Measurements from ENCODE around the gene TSPAN6.

Gene TSPAN6

DNA sequence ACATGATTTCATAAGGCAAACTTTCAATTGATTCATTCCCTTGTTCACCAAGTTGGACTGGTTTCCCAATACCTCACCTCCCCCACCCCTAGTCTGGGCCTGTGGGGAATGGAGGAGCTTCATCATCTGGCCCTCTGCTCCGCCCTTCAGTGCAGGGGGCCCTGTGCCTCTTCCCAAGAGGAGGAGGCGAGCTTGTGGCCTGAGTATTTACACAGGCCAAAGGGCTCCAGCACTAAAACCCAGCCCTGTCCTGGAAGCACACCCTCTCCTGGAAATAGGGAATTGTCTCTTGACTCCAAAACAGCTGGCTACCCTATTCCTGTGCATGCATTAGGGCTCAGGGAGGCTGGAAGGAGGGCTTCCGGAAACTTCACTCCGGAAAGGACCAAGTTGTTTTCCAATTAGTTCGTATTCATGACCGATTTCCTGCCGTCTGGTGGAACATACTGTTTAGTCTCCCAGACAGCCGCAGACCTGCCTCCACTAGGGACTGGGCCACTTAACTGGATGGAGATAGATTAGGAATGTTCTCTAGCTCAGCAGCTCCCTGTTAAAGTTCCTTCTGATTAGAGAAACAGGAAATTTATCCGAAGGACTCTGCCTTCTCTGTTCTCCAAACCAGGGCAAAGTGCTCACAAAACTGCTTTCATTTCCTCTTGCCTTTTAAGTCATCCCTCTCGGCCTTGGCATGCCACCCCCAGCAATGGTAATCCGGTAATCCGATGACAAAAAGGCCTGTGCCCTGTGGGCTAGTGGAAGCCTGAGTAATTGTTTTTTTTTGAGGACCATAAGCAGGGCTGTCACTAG lies 13.1 kb upstream of the TSPAN6 start:
- peaks cover 33% of the 10 kb centered on the region for H3K4me1 Mint-ChIP-seq
- peak overlapping the region; percentile 97 to 99 (median 98) for H3K27ac Mint-ChIP-seq
- H3K27me3 Mint-ChIP-seq (ENCODE audit: low read depth), result no peaks in the 10 kb centered on the region
- TF ChIP-seq, protein P1, sequence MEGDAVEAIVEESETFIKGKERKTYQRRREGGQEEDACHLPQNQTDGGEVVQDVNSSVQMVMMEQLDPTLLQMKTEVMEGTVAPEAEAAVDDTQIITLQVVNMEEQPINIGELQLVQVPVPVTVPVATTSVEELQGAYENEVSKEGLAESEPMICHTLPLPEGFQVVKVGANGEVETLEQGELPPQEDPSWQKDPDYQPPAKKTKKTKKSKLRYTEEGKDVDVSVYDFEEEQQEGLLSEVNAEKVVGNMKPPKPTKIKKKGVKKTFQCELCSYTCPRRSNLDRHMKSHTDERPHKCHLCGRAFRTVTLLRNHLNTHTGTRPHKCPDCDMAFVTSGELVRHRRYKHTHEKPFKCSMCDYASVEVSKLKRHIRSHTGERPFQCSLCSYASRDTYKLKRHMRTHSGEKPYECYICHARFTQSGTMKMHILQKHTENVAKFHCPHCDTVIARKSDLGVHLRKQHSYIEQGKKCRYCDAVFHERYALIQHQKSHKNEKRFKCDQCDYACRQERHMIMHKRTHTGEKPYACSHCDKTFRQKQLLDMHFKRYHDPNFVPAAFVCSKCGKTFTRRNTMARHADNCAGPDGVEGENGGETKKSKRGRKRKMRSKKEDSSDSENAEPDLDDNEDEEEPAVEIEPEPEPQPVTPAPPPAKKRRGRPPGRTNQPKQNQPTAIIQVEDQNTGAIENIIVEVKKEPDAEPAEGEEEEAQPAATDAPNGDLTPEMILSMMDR (IDR thresholded peaks at IDR 0.05; ENCODE audit: unreplicated experiment in 3 of 3), result no peak
- H3K4me3 Mint-ChIP-seq, result no peak overlapping the region
- no peaks in the 10 kb centered on the region for H3K36me3 Mint-ChIP-seq (ENCODE audit: low read depth)
- H3K9me3 Mint-ChIP-seq, result peaks cover 7% of the 10 kb centered on the region

DNA sequence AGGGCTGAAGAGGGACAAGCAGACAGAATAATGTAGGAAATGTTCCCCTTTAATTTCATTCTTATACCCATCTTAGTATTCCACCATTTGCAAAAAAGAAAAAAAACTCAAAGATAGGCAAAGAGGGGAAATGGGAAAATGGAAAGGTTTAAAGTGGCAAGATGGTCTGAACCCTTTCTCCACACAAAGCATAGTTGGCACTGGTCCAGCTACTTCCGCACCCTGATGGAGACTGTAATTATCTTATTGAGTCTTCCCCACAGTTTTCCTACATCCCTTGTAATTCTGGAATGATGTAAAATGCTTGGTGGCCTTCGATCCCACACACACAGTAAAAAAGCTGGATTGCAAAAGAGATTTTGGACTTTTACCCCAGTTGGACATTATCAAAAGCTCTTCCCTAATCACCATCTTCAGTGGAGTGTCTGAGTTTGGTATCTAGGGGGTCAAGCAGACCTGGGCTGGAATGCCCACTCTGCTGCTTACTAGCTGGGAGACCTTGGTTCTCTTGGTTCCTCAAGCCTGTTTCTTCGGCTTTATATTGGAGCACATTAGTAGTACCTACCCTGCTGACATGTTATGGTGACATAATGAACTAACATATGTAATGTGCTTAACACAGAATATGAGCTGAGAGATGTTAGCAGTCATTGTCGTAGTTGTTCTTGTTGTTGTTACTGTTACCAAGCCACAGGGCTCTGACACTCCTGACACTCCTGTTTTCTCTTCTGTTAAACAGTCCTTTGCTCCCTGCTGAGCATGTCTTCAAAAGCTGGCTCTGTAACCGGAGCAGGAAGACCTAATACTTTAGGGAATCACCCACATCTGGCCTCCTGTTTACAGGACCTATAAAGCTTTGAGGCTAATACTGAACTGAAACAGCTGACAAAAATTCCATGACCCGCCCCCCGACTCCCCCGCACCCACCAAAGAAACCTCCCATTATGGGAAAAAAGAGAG lies 12.1 kb upstream of the TSPAN6 start:
- H3K4me1 Mint-ChIP-seq, result peaks cover 42% of the 10 kb centered on the region
- no peaks in the 10 kb centered on the region for H3K36me3 Mint-ChIP-seq (ENCODE audit: low read depth)
- H3K27me3 Mint-ChIP-seq (ENCODE audit: low read depth), result no peaks in the 10 kb centered on the region
- TF ChIP-seq, protein P1 (IDR thresholded peaks at IDR 0.05; ENCODE audit: unreplicated experiment in 3 of 3), result no peak
- H3K27ac Mint-ChIP-seq, result peak overlapping the region; percentile 97 to 99 (median 98)
- peaks cover 7% of the 10 kb centered on the region for H3K9me3 Mint-ChIP-seq
- peak overlapping the region; percentile 31 to 46 (median 41) for H3K4me3 Mint-ChIP-seq

DNA sequence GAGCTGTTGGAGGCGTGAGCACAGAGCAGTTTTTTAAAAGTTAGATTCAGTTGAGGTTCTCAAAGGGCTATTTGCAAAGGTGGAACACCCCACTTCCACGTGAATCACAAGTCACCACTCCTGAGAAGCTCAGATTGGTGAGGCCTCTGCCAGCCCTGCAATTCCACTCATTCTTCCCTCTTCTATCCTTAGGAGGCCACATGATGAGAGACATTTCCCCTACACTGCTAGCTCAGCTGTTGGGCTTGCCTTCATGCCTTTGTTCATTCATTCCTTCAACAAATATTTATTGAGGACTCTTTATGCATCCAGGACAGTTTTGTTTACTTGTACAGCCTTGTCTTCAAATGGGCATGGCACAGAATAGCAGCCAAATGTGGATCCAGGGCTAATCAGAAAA lies 11.1 kb upstream of the TSPAN6 start:
- peak overlapping the region; percentile 97 to 99 (median 98) for H3K27ac Mint-ChIP-seq
- H3K9me3 Mint-ChIP-seq, result peaks cover 7% of the 10 kb centered on the region
- H3K36me3 Mint-ChIP-seq (ENCODE audit: low read depth), result no peaks in the 10 kb centered on the region
- TF ChIP-seq, protein P1 (IDR thresholded peaks at IDR 0.05; ENCODE audit: unreplicated experiment in 3 of 3), result no peak
- H3K27me3 Mint-ChIP-seq (ENCODE audit: low read depth), result no peaks in the 10 kb centered on the region
- peaks cover 45% of the 10 kb centered on the region for H3K4me1 Mint-ChIP-seq
- no peak overlapping the region for H3K4me3 Mint-ChIP-seq

DNA sequence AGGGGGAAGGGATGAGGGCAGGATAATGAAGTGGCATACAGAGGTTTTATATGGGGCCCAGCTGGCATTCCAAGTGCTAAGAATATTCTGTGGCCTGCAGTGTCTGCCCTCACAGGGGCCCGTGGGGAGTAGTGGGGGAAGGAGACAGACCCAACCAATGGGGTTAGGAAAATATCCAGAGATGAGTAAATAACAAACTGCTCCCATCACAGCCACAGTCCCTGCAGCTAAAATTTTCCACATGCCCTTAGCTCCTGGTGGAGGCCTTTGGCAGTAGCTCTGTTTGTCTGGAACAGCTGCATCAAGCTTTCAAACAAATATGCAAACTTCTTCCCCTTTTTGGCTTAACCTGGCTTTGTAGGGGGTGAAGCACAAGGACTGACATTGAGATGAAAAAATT lies 10.5 kb upstream of the TSPAN6 start:
- Mint-ChIP-seq H3K27me3 (ENCODE audit: low read depth) (no peaks in the 10 kb centered on the region), H3K4me1 (peaks cover 45% of the 10 kb centered on the region), H3K27ac (peak overlapping the region; percentile 97 to 99 (median 98)), H3K4me3 (no peak overlapping the region), H3K9me3 (peaks cover 7% of the 10 kb centered on the region), H3K36me3 (ENCODE audit: low read depth) (no peaks in the 10 kb centered on the region)
- TF ChIP-seq, protein P1 (IDR thresholded peaks at IDR 0.05; ENCODE audit: unreplicated experiment in 3 of 3), result no peak

DNA sequence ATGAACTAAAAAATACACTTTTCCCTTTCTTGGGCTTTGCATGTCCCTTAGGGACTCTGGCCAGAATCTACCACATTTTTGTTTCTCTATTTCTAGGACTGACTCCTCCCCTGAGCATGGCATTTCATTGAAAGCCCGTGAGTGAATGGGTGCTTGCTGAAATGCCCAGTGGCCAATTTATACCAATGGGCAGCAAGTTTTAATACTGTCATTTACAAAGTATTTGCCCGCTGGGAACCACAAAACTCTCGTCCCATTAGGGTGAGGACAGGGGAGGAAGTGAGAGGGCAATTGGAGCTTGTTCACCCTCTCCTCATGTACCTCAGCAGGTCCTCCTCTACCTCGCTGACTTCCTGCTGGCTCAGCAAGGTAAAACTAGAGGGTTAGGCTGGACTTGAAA lies 8.5 kb upstream of the TSPAN6 start:
- H3K4me1 Mint-ChIP-seq, result peaks cover 45% of the 10 kb centered on the region

More for the DNA sequence above, 8.5 kb upstream of the TSPAN6 start:
- Mint-ChIP-seq H3K9me3 (peaks cover 8% of the 10 kb centered on the region), H3K27ac (peak overlapping the region; percentile 90 to 98 (median 90)), H3K27me3 (ENCODE audit: low read depth) (peaks cover 3% of the 10 kb centered on the region), H3K4me3 (peak overlapping the region; percentile 26 to 84 (median 83)), H3K36me3 (ENCODE audit: low read depth) (no peaks in the 10 kb centered on the region)
- TF ChIP-seq, protein P1 (IDR thresholded peaks at IDR 0.05; ENCODE audit: unreplicated experiment in 3 of 3), result no peak
